ENCODE results near the gene RANGAP1. TPM values are rescaled to one million over a fixed set of nuclear protein-coding genes. Genes with fewer than 3 reads are reported as not detected.

RANGAP1 gene
- polyA plus RNA-seq, 3 donors: 8.3 to 30.2 (median 8.5) TPM

DNA sequence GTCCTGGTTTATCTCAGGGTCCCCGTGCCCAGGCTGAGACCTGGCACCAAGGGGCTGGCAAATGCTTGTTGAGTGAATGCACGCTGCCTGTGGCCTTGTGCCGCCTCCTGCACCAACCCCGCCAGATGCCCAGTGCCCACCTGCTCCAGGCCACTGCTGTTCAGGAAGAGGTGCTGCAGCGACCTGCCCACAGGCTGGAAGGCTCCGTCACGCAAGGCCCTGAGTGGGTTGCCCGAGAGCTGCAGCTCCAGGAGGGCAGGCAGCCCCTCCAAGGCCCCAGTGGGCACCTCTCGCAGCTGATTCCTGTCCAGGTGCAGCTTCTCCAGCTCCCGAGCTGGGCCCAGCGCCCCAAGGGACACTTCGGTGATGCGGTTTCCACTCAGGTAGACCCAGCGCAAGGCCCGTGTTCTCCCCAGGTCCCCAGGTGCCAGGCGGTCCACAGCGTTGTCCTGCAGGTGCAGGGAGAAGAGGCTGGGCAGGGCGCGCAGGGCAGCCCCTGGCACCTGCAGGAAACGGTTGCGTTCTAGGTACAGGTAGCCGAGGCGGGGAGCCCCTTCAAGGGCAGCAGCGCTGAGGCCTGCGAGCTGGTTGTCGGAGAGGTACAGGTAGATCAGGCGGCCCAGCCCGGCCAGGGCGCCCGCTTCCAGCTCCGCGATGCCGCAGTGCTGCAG is 48.8 kb downstream of the RANGAP1 start:
- no peaks in the 10 kb centered on the region for H3K36me3 ChIP-seq (replicated peaks in 1 of 2; ENCODE audit: control insufficient read depth in 1 of 2, insufficient read depth in 2 of 2, low read length in 2 of 2)
- Mint-ChIP-seq H3K4me3 (peak overlapping the region; percentile 69 to 75), H3K9me3 (peaks cover 0 to 3% (median 0%) of the 10 kb centered on the region in 7 donors), H3K27ac (no peak overlapping the region), H3K27me3 (ENCODE audit: low read depth in 3 of 3) (peaks cover 2 to 10% (median 6%) of the 10 kb centered on the region in 3 donors), H3K36me3 (no peaks in the 10 kb centered on the region), H3K4me1 (peaks cover 3% of the 10 kb centered on the region)
- no peak overlapping the region for H3K27ac ChIP-seq (ENCODE audit: low read depth in 1 of 2, low read length in 2 of 2)
- DNase-seq: no peak
- peaks cover 6 to 14% of the 10 kb centered on the region in 2 donors for H3K4me1 ChIP-seq (ENCODE audit: control insufficient read depth in 1 of 2, insufficient read depth in 2 of 2, low read length in 2 of 2)
- 44% methylated on average over 33 of the region's 33 CpGs for WGBS (ENCODE audit: insufficient coverage)
- peak overlapping the region; percentile 9 to 67 (median 13) for H3K4me3 ChIP-seq (replicated peaks in 1 of 3; ENCODE audit: low read depth in 2 of 3, low read length in 3 of 3)
- no peaks in the 10 kb centered on the region for H4K20me1 ChIP-seq (ENCODE audit: insufficient read depth, low read length)
- peak overlapping the region; percentile 84 for H2AFZ ChIP-seq (ENCODE audit: insufficient read depth, low read depth, low read length, poor library complexity, severe bottlenecking)
- H3K79me2 ChIP-seq (ENCODE audit: insufficient read depth, low read length): no peaks in the 10 kb centered on the region
- H3K9me3 ChIP-seq (replicated peaks in 1 of 2; ENCODE audit: control insufficient read depth in 1 of 2, insufficient read depth in 1 of 2, low read length in 2 of 2): no peaks in the 10 kb centered on the region
- TF ChIP-seq, protein P1, sequence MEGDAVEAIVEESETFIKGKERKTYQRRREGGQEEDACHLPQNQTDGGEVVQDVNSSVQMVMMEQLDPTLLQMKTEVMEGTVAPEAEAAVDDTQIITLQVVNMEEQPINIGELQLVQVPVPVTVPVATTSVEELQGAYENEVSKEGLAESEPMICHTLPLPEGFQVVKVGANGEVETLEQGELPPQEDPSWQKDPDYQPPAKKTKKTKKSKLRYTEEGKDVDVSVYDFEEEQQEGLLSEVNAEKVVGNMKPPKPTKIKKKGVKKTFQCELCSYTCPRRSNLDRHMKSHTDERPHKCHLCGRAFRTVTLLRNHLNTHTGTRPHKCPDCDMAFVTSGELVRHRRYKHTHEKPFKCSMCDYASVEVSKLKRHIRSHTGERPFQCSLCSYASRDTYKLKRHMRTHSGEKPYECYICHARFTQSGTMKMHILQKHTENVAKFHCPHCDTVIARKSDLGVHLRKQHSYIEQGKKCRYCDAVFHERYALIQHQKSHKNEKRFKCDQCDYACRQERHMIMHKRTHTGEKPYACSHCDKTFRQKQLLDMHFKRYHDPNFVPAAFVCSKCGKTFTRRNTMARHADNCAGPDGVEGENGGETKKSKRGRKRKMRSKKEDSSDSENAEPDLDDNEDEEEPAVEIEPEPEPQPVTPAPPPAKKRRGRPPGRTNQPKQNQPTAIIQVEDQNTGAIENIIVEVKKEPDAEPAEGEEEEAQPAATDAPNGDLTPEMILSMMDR (IDR thresholded peaks at IDR 0.05): peak; percentile 80
- H3K27me3 ChIP-seq (ENCODE audit: control insufficient read depth in 2 of 2, insufficient read depth in 2 of 2, low read length in 2 of 2): no peaks in the 10 kb centered on the region
- H3K4me2 ChIP-seq (replicated peaks; ENCODE audit: extremely low read depth, low read length, poor library complexity, severe bottlenecking): peak overlapping the region; percentile 78
- no peak overlapping the region for H3K9ac ChIP-seq (ENCODE audit: insufficient read depth, low read length, poor library complexity, severe bottlenecking)
- intact Hi-C loops (cut with micrococcal nuclease): loop anchor here in 1 of 2 donors (10.0 kb wide), 1 partner anchor 312 kb away; no protein-coding TSS in a partner anchor

DNA sequence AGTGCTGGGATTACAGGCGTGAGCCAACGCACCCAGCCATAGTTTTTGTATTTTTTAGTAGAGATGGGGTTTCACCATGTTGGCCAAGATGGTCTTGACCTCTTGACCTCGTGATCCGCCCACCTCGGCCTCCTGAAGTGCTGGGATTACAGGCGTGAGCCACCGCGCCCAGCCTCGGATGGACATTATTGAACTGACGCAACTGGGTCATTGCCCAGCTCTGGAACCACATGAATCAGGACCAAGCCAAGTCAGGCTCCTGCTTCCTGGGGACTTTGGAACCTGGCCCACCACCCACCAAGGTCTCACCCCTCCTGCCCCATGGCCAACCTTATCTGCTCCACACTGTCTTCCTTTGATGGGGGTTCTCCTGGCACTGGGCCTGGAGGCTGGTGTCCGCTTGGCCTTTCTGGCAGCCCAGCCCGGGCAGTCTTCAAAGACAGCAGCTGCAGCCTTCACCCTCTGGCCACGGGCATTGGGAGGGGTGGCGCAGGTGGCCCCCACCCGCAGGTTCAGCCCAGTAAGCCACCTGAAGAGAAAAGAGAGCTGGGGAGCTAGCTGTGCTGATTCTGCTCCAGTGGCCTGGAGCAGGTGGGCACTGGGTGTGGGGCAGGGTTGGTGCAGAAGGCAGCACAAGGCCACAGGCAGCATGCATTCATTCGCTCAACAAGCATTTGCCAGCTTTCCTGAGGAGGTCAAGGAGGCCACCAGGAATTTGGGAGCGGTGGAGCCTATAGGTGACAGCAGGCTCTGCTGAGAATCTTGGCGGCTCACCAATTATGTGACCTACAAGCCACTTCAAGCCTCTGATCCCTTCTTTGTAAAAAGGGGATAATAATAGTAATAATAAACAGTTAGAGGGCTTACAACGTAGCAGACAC is 50.9 kb downstream of the RANGAP1 start:
- Histone ChIP-seq H3K27me3 (ENCODE audit: control insufficient read depth in 2 of 2, insufficient read depth in 2 of 2, low read length in 2 of 2) (no peaks in the 10 kb centered on the region), H3K36me3 (replicated peaks in 1 of 2; ENCODE audit: control insufficient read depth in 1 of 2, insufficient read depth in 2 of 2, low read length in 2 of 2) (peaks cover 5 to 13% of the 10 kb centered on the region in 2 donors), H4K20me1 (ENCODE audit: insufficient read depth, low read length) (no peaks in the 10 kb centered on the region), H3K4me3 (replicated peaks in 1 of 3; ENCODE audit: low read depth in 2 of 3, low read length in 3 of 3) (no peak overlapping the region), H3K4me1 (ENCODE audit: control insufficient read depth in 1 of 2, insufficient read depth in 2 of 2, low read length in 2 of 2) (peaks cover 6 to 14% of the 10 kb centered on the region in 2 donors), H3K9me3 (replicated peaks in 1 of 2; ENCODE audit: control insufficient read depth in 1 of 2, insufficient read depth in 1 of 2, low read length in 2 of 2) (no peaks in the 10 kb centered on the region), H3K79me2 (ENCODE audit: insufficient read depth, low read length) (no peaks in the 10 kb centered on the region), H3K27ac (ENCODE audit: low read depth in 1 of 2, low read length in 2 of 2) (no peak overlapping the region), H3K9ac (ENCODE audit: insufficient read depth, low read length, poor library complexity, severe bottlenecking) (no peak overlapping the region), H3K4me2 (replicated peaks; ENCODE audit: extremely low read depth, low read length, poor library complexity, severe bottlenecking) (no peak overlapping the region), H2AFZ (ENCODE audit: insufficient read depth, low read depth, low read length, poor library complexity, severe bottlenecking) (no peak overlapping the region)
- H3K9me3 Mint-ChIP-seq: no peaks in the 10 kb centered on the region
- peaks cover 2 to 10% (median 4%) of the 10 kb centered on the region in 3 donors for H3K27me3 Mint-ChIP-seq (ENCODE audit: low read depth in 3 of 3)
- 92% methylated on average over 15 of the region's 19 CpGs for WGBS (ENCODE audit: insufficient coverage)
- peaks cover 11 to 12% of the 10 kb centered on the region in 2 donors for H3K36me3 Mint-ChIP-seq
- no peak overlapping the region for H3K27ac Mint-ChIP-seq
- intact Hi-C loops (cut with micrococcal nuclease): loop anchor here in 1 of 2 donors (10.0 kb wide), 1 partner anchor 310 kb away; no protein-coding TSS in a partner anchor
- no peak for DNase-seq
- no peak overlapping the region for H3K4me3 Mint-ChIP-seq
- peaks cover 3% of the 10 kb centered on the region for H3K4me1 Mint-ChIP-seq
- TF ChIP-seq, protein P1 (IDR thresholded peaks at IDR 0.05): no peak

Measured in CD14-positive monocyte (primary cell).